ENCODE measurements around the gene CLVS2.

The CLVS2 gene

DNA sequence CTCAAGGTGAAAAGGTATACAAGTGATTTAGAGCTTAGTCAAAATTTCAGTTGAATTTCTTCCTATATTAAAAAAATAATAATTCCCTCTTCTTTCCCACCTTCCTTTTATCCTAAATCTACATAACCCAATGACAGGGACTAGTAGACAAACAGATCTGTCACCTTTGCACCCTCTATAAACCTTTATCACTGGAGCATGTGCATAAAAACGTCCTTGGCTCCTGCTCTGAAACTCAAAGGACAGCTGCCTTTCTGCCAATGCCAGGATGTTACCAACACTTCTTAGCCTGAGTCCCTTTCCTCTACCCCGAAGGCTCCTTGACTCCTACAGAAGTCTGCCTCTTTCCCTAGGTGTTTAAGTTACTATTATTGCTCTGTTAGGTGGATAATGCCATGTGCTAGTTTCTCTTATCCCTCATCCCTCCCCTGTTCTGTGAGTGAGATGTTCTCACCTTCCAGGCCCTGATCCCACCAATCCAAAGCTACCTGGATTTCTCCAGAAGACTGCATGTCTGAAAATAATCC, 4.3 kb downstream of the CLVS2 start:
- no peak for DNase-seq (ENCODE audit: low spot score)
- TF ChIP-seq, protein P1, sequence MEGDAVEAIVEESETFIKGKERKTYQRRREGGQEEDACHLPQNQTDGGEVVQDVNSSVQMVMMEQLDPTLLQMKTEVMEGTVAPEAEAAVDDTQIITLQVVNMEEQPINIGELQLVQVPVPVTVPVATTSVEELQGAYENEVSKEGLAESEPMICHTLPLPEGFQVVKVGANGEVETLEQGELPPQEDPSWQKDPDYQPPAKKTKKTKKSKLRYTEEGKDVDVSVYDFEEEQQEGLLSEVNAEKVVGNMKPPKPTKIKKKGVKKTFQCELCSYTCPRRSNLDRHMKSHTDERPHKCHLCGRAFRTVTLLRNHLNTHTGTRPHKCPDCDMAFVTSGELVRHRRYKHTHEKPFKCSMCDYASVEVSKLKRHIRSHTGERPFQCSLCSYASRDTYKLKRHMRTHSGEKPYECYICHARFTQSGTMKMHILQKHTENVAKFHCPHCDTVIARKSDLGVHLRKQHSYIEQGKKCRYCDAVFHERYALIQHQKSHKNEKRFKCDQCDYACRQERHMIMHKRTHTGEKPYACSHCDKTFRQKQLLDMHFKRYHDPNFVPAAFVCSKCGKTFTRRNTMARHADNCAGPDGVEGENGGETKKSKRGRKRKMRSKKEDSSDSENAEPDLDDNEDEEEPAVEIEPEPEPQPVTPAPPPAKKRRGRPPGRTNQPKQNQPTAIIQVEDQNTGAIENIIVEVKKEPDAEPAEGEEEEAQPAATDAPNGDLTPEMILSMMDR (IDR thresholded peaks at IDR 0.05; ENCODE audit: extremely low read depth, insufficient read depth, missing control alignments) = no peak
- in situ Hi-C loops (cut with MboI; ENCODE audit: low pct_unique_long_range_greater_than_20kb, low sequenced_read_pairs, unreplicated experiment) = no loop called here

DNA sequence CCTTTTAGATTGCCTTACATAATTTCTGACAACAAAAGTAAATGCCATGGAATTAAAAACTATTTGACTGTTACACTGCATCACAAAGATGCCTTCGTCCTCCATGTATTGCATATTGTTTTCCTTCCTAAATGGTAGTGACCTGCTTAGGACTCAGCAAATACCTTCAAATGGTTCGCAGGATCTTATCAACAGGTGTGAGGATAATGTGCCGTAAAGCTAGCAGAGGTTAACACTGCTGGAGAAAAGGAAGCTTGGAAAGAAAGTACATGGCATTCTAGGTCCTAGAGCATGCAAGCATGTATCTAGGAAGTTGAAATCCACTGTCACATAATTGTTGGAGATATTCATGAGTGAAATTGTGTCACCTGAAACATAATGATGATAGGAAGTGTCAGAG, 5.5 kb downstream of the CLVS2 start:
- TF ChIP-seq, protein P1 (IDR thresholded peaks at IDR 0.05; ENCODE audit: extremely low read depth, insufficient read depth, missing control alignments) = no peak
- in situ Hi-C loops (cut with MboI; ENCODE audit: low pct_unique_long_range_greater_than_20kb, low sequenced_read_pairs, unreplicated experiment) = no loop called here
- DNase-seq (ENCODE audit: low spot score) = no peak

DNA sequence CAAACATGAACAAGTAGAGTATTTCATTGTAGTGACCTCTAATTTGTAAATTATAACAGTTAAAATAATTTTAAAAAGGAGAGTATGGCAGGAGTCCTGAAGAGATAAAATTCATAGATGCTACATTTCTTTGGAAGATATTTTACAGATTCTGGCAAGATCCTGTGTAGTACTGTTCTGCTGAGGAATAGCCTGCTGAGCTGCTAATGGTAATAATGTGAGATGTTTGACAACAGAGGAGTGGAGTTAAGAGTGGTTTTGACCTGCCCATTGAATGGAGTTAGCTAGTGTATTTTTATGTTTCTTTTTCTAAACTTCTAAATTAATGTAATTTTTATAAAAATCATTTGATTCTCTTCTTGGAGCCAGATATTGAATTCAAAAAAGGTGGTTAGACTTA, 11.8 kb downstream of the CLVS2 start:
- in situ Hi-C loops (cut with MboI; ENCODE audit: low pct_unique_long_range_greater_than_20kb, low sequenced_read_pairs, unreplicated experiment) = no loop called here
- TF ChIP-seq, protein P1 (IDR thresholded peaks at IDR 0.05; ENCODE audit: extremely low read depth, insufficient read depth, missing control alignments) = no peak
- no peak for DNase-seq (ENCODE audit: low spot score)

DNA sequence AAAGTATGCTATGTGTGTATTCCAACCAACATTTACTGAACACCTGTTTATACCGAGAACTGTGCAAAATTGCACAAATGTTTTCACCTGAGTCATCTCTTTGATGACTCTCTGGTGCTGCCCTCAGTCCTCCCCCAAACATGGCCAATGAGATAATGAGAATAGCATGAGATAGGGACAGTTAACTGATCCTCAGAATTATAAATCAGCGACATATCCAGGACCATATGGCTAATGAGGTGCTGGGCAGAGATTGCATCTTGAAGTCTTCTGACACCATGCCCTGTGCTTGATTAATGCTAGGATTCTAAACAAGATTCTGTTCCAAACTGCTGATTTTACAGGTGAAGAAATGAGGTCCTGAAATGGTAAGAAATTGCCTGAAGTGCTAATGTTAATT, 13.0 kb downstream of the CLVS2 start:
- TF ChIP-seq, protein P1 (IDR thresholded peaks at IDR 0.05; ENCODE audit: extremely low read depth, insufficient read depth, missing control alignments) = no peak
- in situ Hi-C loops (cut with MboI; ENCODE audit: low pct_unique_long_range_greater_than_20kb, low sequenced_read_pairs, unreplicated experiment) = no loop called here
- DNase-seq (ENCODE audit: low spot score) = no peak

DNA sequence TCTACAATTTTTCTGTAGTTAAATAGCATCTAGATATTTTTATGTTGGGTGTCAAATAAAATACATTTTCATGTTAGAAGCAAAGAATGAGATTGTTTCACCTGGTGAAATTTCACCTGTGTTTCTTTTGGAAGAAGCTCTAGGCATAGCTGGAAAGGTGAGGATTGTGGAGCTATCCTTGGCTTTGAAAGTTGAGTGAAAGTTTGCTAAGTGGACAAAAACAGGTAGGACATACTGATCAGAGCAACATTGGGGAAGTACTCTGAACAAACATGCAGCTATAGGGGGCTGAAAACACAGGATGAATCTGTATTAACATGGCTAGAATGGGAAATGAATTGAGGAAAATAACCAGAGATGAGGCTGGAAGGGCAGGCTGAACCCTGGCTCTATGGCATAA, 18.8 kb downstream of the CLVS2 start:
- TF ChIP-seq, protein P1 (IDR thresholded peaks at IDR 0.05; ENCODE audit: extremely low read depth, insufficient read depth, missing control alignments) = no peak
- DNase-seq (ENCODE audit: low spot score) = no peak
- in situ Hi-C loops (cut with MboI; ENCODE audit: low pct_unique_long_range_greater_than_20kb, low sequenced_read_pairs, unreplicated experiment) = no loop called here

DNA sequence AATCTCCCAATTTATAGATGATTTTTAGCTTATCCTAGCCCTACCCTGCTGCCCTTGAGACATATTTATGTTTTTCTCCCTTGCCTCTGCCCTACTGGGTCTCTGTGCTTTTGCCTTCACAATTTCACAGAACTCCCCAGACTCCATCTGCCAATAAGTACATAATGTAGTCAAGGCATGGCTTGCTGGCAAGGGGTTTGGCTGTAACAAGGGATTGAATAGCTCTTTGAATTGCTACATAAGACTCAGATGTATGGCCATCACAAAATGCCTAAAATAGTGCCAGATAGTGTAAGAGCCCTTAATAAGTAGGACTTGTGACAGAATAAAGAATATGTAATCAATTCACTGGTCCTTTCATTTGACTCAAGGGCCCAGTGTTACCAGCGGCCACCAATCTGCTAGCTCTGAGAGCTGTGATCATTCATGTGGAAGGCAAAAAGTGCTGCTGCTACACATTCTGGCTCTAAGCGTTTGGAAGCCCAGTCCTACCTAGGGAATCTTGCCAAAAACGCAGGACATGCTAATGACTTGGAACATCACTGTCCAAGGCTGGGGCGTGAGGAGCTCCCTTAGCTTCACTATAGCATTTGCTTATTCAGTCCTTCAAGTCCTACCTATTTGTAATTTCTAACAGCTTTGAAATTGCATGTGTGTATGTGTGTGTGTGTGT, 20.5 kb downstream of the CLVS2 start:
- DNase-seq (ENCODE audit: low spot score) = no peak
- in situ Hi-C loops (cut with MboI; ENCODE audit: low pct_unique_long_range_greater_than_20kb, low sequenced_read_pairs, unreplicated experiment) = no loop called here
- TF ChIP-seq, protein P1 (IDR thresholded peaks at IDR 0.05; ENCODE audit: extremely low read depth, insufficient read depth, missing control alignments) = no peak
